NCI-H82 treated with DMSO at 0.1 percent for 48 hours (cell line): Measurements from ENCODE around the gene CBLB.
"Not testable (repeated sequence)": the region's sequence is repeated elsewhere in the genome, so short reads cannot be mapped to it uniquely, and the experiment has no call there.

Experiments
- DNase-seq: peaks from one replicate; lab custom pipeline; 2025; ENCODE audit not compliant: unreplicated experiment; lab: John Stamatoyannopoulos, UW

The CBLB gene

GRCh38 chr3:105762749-105763658, 105.8 kb downstream of the CBLB start:
- no peak for DNase-seq

- not testable (repeated sequence) for DNase-seq
Measured at GRCh38 chr3:105762214-105762613, 106.6 kb downstream of the CBLB start.

GRCh38 chr3:105759442-105760078, 109.3 kb downstream of the CBLB start:
- no peak for DNase-seq

GRCh38 chr3:105758451-105758850, 110.4 kb downstream of the CBLB start:
- no peak for DNase-seq

GRCh38 chr3:105755121-105755886, 113.5 kb downstream of the CBLB start:
- DNase-seq: peak; percentile 57

DNA sequence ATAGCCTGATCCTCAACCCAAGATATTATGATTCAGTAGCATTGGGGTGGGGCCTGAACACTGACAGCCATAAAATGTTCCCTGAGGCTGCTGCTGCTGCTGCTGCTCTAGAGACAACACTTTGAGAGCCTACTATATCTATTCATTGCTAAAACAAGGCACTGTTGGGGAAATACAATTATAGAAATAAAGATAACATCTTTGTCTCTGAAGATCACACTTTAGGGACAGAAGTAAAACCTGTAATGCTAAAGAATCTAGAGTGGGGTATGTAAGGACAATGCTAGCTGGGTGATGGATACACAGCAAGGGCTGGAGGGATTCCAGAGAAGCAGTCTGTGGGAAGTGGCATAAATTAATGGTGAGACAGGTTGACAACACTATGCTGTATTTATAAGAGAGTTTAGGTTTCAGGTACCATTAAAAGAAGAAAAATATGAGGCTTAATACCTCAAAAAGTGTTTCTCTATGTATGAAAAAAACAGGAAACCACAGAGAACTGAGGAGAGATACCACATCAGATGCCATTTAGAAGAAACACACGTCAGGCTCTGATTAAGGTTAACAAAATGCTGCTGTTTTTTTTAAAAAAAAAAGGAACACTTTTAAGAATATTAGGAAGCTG, 115.9 kb downstream of the CBLB start:
- DNase-seq: no peak

- DNase-seq: no peak
Measured at GRCh38 chr3:105747696-105748095, 121.1 kb downstream of the CBLB start.

DNA sequence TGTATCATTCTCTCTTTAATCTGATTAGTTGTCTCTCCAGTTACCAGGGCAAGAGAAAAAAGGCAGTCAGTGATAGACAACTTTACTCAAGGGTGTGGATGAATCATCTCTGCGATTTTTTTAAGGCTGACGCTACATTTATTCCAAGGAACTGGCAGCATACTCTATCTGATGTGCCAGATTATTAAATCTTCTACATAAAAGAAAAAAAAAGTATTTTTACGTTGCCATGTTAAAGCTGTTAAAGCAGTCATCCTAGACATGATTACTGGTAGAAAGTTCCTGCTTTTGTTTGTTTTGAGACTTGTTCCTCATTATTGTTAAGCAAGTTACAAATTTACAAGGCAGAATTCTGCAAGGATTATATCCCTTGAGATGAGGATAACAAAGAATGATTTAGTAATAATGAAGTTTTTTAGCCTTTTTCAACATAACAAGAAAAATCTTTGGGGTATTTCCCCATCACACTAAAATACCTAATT, 121.7 kb downstream of the CBLB start:
- DNase-seq: no peak

- no peak for DNase-seq
Measured at GRCh38 chr3:105746231-105746996, 122.4 kb downstream of the CBLB start.

- DNase-seq: no peak
Measured at GRCh38 chr3:105745046-105745445, 123.8 kb downstream of the CBLB start.

DNA sequence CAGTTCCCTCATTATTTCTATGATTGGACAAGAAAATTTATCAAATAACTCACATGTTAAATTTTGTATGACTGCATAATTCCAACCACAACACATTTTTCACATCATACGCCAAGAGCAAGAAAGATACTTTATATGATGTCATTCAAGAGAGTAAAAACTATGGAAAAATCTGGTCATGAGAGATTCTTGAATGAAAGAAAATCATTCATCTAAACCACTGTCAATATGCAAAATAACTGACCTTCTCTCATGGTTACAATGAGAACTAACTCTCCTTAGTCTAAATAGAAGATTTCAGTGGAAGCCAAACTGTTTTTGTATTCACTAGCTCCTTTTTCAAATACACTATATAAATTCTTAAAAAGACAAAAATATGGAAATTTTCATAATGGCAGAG, 124.6 kb downstream of the CBLB start:
- DNase-seq: no peak

DNA sequence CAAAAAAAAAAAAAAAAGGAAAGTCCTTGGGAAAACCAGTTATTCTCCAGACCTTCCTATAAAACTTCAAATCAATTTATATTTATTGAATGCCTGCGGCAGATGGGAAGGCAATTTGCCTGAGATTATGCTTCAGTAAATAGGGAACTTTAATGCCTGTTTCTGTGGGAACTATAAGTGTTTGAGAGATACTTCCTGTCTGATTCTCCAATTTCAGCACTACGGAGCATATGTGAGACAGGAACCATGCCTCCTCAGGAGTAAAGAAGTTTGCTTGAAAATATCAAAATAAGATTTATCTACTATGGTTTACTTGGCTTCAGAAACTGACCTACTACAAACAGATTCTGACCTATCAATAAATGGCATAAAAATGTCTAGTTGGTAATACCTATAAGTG, 135.5 kb downstream of the CBLB start:
- no peak for DNase-seq

DNA sequence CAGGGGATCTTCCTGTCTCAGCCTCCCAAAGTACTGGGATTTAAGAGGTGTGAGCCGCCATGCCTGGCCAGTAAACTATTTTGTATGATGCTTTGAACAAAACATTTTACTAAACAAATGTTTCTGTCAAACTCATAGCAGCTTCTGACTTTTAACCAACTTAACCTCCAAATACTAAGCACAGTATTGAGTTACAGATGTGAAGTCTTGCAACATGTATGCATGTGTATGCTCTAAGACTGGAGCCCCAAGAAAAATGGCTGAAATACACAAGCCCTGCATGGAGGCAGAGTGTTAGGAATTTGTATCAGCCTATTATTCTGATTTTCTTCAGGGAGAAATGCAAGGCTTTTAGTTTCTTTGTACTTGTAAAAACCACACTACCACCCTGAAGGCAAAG, 137.1 kb downstream of the CBLB start:
- DNase-seq: no peak

DNA sequence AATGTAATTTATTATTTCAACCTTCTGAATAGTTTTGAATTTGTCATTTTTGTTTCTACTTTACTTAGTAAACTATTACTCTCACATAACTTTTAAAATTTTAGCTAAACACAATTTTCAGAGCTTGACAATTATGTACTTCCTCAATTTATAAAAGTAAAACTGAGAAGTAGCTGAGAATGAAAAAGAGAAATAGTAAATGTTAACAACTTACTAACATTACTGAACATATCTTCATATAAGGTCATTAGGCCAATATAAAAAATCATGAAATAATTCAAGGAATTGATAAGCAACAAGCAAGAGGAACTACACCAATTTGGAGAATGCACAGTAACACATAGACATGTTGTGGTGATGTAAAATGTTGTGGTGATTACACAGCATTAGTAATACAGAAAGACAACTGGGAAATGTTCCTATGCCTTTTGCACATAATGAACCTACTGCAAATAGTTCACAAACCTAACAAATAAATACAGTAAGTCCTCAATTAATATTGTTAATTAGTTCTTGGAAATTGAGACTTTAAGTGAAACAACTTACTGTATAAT, 137.9 kb downstream of the CBLB start:
- no peak for DNase-seq

- DNase-seq: no peak
Measured at GRCh38 chr3:105729667-105730066, 139.1 kb downstream of the CBLB start.

DNA sequence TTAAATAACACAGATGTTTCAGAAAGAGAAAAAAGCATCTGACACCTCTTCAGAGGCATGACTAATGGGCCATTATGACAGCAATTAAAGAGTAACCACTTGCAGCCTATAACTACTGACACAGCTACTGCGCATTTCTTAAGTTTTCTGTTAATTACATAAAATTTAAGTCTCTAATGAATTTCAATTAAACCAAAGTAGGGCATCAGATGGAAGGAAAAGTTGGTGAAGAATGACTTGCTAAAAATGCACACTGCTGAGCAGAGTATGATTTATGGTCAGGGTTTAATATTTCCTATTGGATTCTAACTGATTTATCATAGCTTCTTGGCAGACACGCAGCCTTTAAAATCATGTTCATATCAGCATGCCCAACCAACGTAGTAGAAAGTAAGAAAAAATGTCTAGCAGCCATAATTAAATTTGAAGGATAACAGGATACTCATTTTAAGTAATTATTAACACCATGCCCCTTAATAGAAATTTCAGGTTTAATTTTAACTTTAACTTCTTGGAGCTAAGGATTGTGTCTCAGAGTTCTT, 140.0 kb downstream of the CBLB start:
- no peak for DNase-seq

GRCh38 chr3:105727036-105727435, 141.8 kb downstream of the CBLB start:
- DNase-seq: not testable (repeated sequence)

DNA sequence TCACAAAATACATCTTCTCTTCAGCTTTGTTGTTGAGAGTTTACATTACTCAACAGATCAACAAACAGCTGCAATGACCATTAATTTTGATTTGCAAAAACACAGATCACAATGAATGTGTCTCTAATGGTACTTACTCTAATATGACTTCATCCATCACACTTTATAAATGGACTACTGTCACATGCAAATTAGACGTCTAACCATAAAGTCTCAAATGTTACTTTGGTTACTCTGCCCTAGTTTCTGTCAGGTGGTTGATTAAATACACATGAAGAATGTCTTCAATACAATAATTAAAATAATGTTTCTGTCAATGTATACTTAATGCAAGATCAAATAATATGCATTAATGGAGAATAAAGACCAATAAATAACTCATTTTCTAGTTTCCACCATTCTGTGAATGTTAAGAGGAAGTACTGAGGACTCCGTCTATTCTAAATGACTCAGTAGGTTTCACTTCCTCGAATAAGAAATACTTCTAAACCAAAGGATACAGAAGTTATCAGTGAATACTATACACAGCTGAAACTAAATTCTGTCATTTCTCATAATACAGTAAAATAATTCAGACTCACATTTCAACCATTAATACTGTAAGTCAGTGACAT, 145.8 kb downstream of the CBLB start:
- DNase-seq: no peak

DNA sequence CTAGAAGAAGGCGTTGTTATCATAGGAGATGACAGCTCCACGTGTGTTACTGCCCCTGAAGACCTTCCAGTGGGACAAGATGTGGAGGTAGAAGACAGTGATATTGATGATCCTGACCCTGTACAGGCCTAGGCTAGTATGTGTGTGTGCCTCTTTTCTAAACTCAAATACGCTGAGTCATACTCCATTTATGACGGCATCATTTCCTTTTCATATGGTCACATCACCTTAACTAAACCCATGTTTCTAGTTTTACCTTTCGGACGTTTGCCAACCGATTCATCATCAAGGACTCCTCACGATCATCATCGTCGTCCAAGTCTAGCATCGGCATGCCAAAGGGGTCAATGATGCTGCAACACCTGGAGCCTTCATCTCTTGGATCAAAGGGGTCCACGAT, 149.0 kb downstream of the CBLB start:
- no peak for DNase-seq
